Stimulated activated CD4-positive, alpha-beta T cell treated with anti-CD3 and anti-CD28 coated beads, Interleukin-15, amount 100 ng/mL, for 24 hours (primary cell): ENCODE results near the gene ATG16L2.
"Not testable (repeated sequence)": the region's sequence is repeated elsewhere in the genome, so short reads cannot be mapped to it uniquely, and the experiment has no call there.

Experiments
- DNase-seq: peaks from one replicate; pipeline ENCODE4 v3.0.0-alpha.2; 2020

Gene ATG16L2

GRCh38 chr11:72805216-72805615 is 9.0 kb upstream of the ATG16L2 start:
- DNase-seq, result no peak

GRCh38 chr11:72806378-72806777 is 7.8 kb upstream of the ATG16L2 start:
- DNase-seq, result not testable (repeated sequence)

- no peak for DNase-seq
Measured at GRCh38 chr11:72807021-72807693, 7.1 kb upstream of the ATG16L2 start.

GRCh38 chr11:72807792-72808191 is 6.4 kb upstream of the ATG16L2 start:
- DNase-seq, result no peak

GRCh38 chr11:72808331-72808798 is 5.8 kb upstream of the ATG16L2 start:
- no peak for DNase-seq

- DNase-seq, result not testable (repeated sequence)
Measured at GRCh38 chr11:72811686-72812085, 2.5 kb upstream of the ATG16L2 start.

GRCh38 chr11:72812604-72812966 is 1.6 kb upstream of the ATG16L2 start:
- no peak for DNase-seq

- peak; percentile 87 for DNase-seq
Measured at GRCh38 chr11:72812967-72813739, 1.1 kb upstream of the ATG16L2 start.

GRCh38 chr11:72813740-72814285 is 398 bp upstream of the ATG16L2 start:
- peak; percentile 87 for DNase-seq

- no peak for DNase-seq
Measured at GRCh38 chr11:72815110-72815618, 953 bp downstream of the ATG16L2 start.

GRCh38 chr11:72816404-72816990 is 2.3 kb downstream of the ATG16L2 start:
- DNase-seq, result no peak

- no peak for DNase-seq
Measured at GRCh38 chr11:72817966-72818365, 3.8 kb downstream of the ATG16L2 start.

- no peak for DNase-seq
Measured at GRCh38 chr11:72818971-72819370, 4.8 kb downstream of the ATG16L2 start.

GRCh38 chr11:72820439-72821139 is 6.4 kb downstream of the ATG16L2 start:
- DNase-seq, result no peak

GRCh38 chr11:72821221-72821919 is 7.2 kb downstream of the ATG16L2 start:
- DNase-seq, result no peak

GRCh38 chr11:72821920-72822799 is 7.9 kb downstream of the ATG16L2 start:
- peak; percentile 83 for DNase-seq

- no peak for DNase-seq
Measured at GRCh38 chr11:72823105-72823804, 9.0 kb downstream of the ATG16L2 start.

- DNase-seq, result no peak
Measured at GRCh38 chr11:72824020-72824419, 9.8 kb downstream of the ATG16L2 start.

- no peak for DNase-seq
Measured at GRCh38 chr11:72824811-72825505, 10.7 kb downstream of the ATG16L2 start.

- no peak for DNase-seq
Measured at GRCh38 chr11:72825661-72826060, 11.4 kb downstream of the ATG16L2 start.
